H4 (cell line): ENCODE measurements around the gene TTC28. TPM values are rescaled to one million over a fixed set of nuclear protein-coding genes. Genes with fewer than 3 reads are reported as not detected.
"Not testable (repeated sequence)": the region's sequence is repeated elsewhere in the genome, so short reads cannot be mapped to it uniquely, and the experiment has no call there.

Experiments
- DNase-seq: peaks from one replicate; pipeline ENCODE4 v3.0.0-alpha.2; 2015; ENCODE audit warnings: low spot score
- total RNA-seq: library from RNA; depleted of rRNA; stranded (reverse); fragments of >200 nt; shearing (Covaris generic); gene quantifications from 2 replicates; pipeline ENCODE4 v1.2.3, GENCODE V29; 2014

Gene TTC28
- total RNA-seq, 1 experiment from 2014 or later = 0.23 TPM

- DNase-seq = not testable (repeated sequence)
Measured at GRCh38 chr22:28678170-28678569, 1.5 kb downstream of the TTC28 start.

DNA sequence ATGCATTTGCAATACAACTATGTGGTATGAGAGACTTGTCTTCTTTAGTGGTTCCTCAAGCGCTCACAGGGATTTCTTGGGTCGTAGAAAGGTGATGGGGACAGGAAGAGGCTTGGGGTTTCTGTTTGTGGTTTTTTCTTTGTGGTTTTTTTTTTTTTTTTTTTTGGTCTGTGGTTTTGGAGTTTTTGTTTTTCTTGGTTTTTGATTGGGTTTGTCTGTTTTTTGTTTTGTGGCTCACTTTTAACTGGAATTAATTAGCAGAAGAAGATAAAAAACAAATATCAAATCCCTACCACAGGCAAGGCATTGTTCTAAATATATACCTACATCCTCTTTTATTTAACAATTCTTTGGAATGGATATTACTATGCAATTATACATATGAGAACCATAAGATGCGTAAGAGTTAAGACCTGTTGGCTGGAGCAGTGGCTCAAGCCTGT, 5.5 kb downstream of the TTC28 start:
- peak; percentile 46 for DNase-seq

GRCh38 chr22:28670756-28671155, 8.9 kb downstream of the TTC28 start:
- DNase-seq = no peak

DNA sequence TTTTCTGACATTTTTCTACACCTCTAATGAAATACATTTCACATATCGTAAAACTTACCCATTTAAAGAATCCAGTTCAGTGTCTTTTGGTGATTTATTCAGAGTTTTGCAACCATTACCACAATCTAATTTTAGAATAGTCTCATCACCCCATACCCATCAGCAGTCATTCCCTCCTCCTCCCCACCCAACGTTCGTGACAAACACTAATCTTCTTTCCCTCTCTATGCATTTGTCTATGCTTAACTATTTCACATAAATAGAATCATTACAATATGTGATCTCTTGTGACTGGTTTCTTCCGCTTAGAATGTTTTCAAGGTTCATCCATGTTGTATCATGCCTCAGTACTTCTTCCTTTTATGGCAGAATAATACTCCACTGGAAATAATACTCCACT, 9.5 kb downstream of the TTC28 start:
- no peak for DNase-seq

DNA sequence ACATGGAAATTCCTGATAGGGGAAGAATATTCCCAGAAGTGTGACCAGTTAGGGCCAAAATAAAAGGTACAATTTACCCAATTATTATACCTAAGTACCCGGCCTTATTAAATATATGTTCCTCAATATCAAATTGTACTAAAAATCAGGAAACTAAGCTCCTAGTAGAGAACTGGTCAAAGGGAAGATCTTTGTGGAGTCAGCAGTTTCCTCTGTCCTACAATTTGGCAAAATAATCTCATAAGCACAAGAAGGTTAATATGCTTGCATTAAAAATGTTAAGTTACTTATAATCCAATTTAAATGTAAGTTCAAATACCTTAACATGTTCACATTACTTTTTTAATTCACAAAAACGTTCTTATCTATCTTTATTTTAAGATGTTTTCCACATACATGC, 10.3 kb downstream of the TTC28 start:
- no peak for DNase-seq

GRCh38 chr22:28663569-28663942, 16.1 kb downstream of the TTC28 start:
- DNase-seq = not testable (repeated sequence)

- DNase-seq = no peak
Measured at GRCh38 chr22:28658448-28658847, 21.2 kb downstream of the TTC28 start.

- no peak for DNase-seq
Measured at GRCh38 chr22:28656181-28656580, 23.5 kb downstream of the TTC28 start.

DNA sequence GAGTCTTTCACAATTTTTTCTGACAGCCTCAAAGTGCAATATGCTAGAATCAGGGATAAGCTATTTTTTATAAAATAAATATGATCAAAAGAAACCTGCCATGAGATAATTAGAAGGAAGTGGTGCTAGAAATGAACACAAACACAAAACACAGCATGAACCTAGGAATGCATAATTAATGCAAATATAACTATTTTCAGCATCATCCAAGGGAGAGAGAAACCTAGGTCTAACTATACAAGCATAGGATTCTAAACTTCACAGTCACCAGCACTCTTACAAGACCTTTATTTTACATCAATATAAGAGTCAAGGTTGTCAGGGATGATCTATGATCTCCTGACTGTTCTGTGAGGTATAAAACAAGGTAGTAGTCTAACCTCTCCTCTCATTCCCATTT, 29.2 kb downstream of the TTC28 start:
- DNase-seq = no peak

DNA sequence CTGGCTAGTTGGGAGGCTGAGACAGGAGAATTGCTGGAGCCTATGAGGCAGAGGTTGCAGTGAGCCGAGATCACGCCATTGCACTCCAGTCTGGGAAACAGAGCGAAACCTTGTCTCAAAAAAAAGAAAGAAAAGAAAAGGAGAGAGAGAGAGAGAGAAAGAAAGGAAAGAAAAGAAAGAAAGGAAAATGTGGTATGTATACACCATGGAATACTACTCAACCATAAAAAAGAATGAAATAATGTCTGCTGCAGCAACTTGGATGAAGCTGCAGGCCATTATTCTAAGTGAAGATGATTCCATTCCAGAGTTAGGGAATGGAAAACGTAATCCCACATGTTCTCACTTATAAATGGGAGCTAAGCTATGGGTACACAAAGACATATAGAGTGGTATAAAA, 30.8 kb downstream of the TTC28 start:
- no peak for DNase-seq

GRCh38 chr22:28647216-28647615, 32.4 kb downstream of the TTC28 start:
- DNase-seq = no peak

GRCh38 chr22:28639321-28639720, 40.3 kb downstream of the TTC28 start:
- no peak for DNase-seq

DNA sequence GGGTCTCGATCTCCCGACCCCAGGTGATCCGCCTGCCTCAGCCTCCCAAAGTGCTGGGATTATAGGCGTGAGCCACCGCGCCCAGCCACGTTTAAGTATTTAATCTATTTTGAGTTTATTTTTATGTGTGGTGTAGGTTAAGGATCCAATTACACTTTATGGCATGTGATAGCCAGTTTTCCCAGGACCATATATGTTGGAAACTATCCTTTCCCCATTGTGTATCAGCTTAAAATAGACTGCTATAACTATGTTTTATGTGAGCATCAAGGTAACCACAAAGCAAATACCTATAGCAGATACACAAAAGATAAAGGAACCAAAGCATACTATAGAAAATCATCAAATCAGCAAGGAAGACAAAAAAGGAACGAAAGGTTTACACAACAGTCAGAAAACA, 42.4 kb downstream of the TTC28 start:
- no peak for DNase-seq

- DNase-seq = no peak
Measured at GRCh38 chr22:28630177-28630574, 49.5 kb downstream of the TTC28 start.

- DNase-seq = no peak
Measured at GRCh38 chr22:28629420-28630176, 50.0 kb downstream of the TTC28 start.

- no peak for DNase-seq
Measured at GRCh38 chr22:28628766-28629165, 50.9 kb downstream of the TTC28 start.

DNA sequence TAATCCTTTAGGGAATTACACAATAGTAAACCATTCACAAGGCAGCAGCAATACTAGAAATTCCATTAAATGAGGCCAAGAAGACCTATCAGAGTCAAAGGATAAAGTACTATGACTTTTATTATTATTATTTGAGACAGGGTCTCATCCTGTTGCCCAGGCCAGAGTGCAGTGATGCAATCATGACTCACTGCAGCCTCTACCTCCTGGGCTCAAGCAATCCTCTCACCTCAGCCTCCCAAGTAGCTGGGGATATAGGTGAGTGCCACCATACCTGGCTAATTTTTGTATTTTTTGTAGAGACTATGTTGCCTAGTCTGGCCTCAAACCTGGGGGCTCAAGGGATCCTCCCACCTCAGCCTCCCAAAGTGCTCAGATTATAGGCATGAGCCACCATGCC, 51.8 kb downstream of the TTC28 start:
- no peak for DNase-seq

DNA sequence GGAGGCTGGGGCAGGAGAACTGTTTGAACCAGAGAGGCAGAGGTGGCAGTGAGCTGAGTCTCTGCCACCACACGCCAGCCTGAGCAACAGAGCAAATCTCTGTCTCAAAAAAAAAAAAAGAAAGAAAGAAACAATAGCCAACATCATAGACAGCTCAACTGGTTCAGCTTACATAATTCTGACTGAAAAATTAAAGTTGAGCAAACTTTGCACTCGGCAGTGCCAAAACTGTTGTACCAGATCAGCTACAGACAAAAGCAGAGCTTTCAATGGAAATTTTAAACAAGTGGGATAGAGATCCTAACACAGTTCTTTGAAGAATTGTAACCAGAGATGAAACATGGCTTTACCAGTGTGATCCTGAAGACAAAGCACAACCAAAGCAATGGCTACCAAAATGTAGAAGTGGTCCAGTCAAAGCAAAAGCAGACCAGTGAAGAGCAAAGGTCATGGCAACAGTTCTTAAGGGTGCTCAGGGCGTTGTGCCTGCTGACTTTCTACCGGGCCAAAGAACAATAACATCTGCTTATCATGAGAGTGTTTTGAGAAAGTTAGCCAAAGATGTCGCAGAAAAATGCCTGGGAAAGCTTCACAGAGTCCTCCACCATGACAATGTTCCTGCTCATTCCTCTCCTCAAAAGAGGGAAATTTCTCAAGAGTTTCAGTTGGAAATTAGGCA, 59.3 kb downstream of the TTC28 start:
- no peak for DNase-seq

DNA sequence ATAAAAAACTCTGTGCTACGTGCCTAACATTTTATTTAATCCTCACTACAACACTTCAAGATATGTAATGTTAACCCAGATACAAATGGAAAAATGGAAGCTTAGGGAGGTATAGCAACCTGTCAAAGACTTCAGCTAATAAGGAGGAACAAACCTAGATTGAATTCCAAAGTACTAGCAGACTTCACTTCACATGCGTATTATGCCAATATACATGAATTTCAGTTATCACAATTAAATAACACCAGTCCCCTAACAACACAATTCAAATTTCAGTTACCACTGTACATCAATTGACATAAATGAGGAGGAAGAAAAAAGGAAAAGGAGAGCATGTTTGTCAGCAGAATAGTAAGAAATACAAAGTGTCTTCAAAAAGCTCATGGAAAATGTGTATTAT, 60.4 kb downstream of the TTC28 start:
- DNase-seq = no peak

- not testable (repeated sequence) for DNase-seq
Measured at GRCh38 chr22:28615423-28615822, 64.2 kb downstream of the TTC28 start.

GRCh38 chr22:28609921-28610320, 69.7 kb downstream of the TTC28 start:
- no peak for DNase-seq

DNA sequence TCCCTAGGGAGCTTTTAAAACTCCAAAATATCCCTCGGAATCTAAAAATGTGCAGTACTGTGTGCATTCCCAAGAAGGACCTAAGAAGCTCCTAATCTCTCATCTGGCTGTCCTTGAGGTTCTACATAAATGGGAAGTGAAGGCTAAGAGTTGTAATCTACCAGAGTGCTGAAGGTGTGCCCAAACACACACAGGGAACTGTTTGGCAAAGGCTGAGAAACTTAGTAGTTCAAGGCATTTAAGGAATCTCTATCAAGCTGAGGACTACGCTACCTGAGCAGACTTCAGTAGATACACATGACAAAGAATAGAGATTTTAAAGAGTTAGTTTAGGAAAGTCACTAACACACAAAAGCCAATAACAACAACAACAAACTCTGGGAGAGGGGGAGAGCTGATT, 71.1 kb downstream of the TTC28 start:
- DNase-seq = no peak

- no peak for DNase-seq
Measured at GRCh38 chr22:28607795-28608194, 71.8 kb downstream of the TTC28 start.
